Left lung (tissue), 10 donors: Measurements from ENCODE around the gene SMIM43. TPM values are rescaled to one million over a fixed set of nuclear protein-coding genes. Genes with fewer than 3 reads are reported as not detected.
A peak's percentile ranks its signal among the peaks of the same experiment; 100 is the strongest.

Experiments used
- ATAC-seq: fragments of 200-7000 bp; cut with Tn5 transposase; one replicate; pipeline ENCODE4 v1.9.1; 2020; ENCODE audit warnings: moderate library complexity
- DNase-seq, 4 donors: peaks; one replicate each; pipeline ENCODE4 v3.0.0-alpha.2; 2013 to 2020
- H3K27ac ChIP-seq, 2 donors: fragments of 200-600 bp; sonication (generic) in 1 of 2; one replicate each; pipeline versions ENCODE4 v1.5.0 to v1.8.0; 2020 to 2021
- H3K27me3 ChIP-seq, 2 donors: fragments of 200-600 bp; sonication (generic) in 1 of 2; one replicate each; pipeline versions ENCODE4 v1.5.0 to v1.8.0; 2020 to 2021
- H3K36me3 ChIP-seq, 2 donors: fragments of 200-600 bp; sonication (generic) in 1 of 2; one replicate each; pipeline versions ENCODE4 v1.5.0 to v1.8.0; 2020 to 2021
- H3K4me1 ChIP-seq, 2 donors: fragments of 200-600 bp; one replicate each; pipeline ENCODE4 v1.8.0; 2021
- H3K4me3 ChIP-seq, 2 donors: fragments of 200-600 bp; sonication (generic) in 1 of 2; one replicate each; pipeline versions ENCODE4 v1.5.0 to v1.8.0; 2020 to 2021; ENCODE audit warnings: mild to moderate bottlenecking in 1 of 2
- H3K9me3 ChIP-seq, 2 donors: fragments of 200-600 bp; sonication (generic) in 1 of 2; one replicate each; pipeline versions ENCODE4 v1.5.0 to v1.8.0; 2020 to 2021
- CTCF ChIP-seq, 2 donors: fragments of 200-600 bp; sonication (generic) in 1 of 2; IDR thresholded peaks; one replicate each; pipeline versions ENCODE4 v1.5.0 to v1.8.0; 2021; ENCODE audit warnings: antibody characterized with exemption in 2 of 2
- intact Hi-C, 2 donors: fragments of 100-400 bp; cut with DNase I; formaldehyde crosslinking; loops; one replicate each; pipeline versions ENCODE4 v1.11.2 to v1.14.2; 2022
- polyA plus RNA-seq, 6 donors: library from polyadenylated mRNA; unstranded; fragments of 120-200 nt; gene quantifications; one replicate each; pipeline ENCODE4 v1.2.1, GENCODE V29; 2013; ENCODE audit not compliant: insufficient read length in 6 of 6
- total RNA-seq, 2 donors: library from RNA; stranded (reverse); fragmentation: NEBNext Ultra II Directional; extraction: Animal tissue kit (Norgen Biotek cat#: 25700); gene quantifications; one replicate each; pipeline ENCODE4 v1.2.1, GENCODE V29; 2021
- donor health status: DM: no; HTN: yes; CAD: no.
- donor health status: DM: no; HTN: no; CAD: no.

Gene SMIM43
- total and polyA plus RNA-seq, 8 donors, result 1.0 to 24.6 (median 14.5) TPM; not detected in 1

GRCh38 chr4:121738780-121739535 lies 26.0 kb downstream of the SMIM43 start:
- Histone ChIP-seq H3K4me3 (no peak overlapping the region), H3K4me1 (no peaks in the 10 kb centered on the region), H3K36me3 (no peaks in the 10 kb centered on the region), H3K27me3 (no peaks in the 10 kb centered on the region), H3K9me3 (no peaks in the 10 kb centered on the region), H3K27ac (no peak overlapping the region)
- DNase-seq, result peak in 2 of 4 donors; percentile 70 to 82
- peak; percentile 20 for ATAC-seq
- no peak for TF ChIP-seq CTCF (IDR thresholded peaks at IDR 0.05)
- intact Hi-C loops, result loop anchor here in 1 of 2 donors (10.0 kb wide), 1 partner anchor 254 kb away; no protein-coding TSS in a partner anchor

- DNase-seq (no peak), ATAC-seq (no peak)
- intact Hi-C loops, result loop anchor here in 1 of 2 donors (10.0 kb wide), 1 partner anchor 253 kb away; no protein-coding TSS in a partner anchor
- no peak overlapping the region for H3K27ac ChIP-seq
- no peaks in the 10 kb centered on the region for H3K4me1 ChIP-seq
- no peak for TF ChIP-seq CTCF (IDR thresholded peaks at IDR 0.05)
- H3K9me3 ChIP-seq, result no peaks in the 10 kb centered on the region
- no peak overlapping the region for H3K4me3 ChIP-seq
- no peaks in the 10 kb centered on the region for H3K27me3 ChIP-seq
- no peaks in the 10 kb centered on the region for H3K36me3 ChIP-seq
Observed at GRCh38 chr4:121737846-121738554, 27.0 kb downstream of the SMIM43 start.

GRCh38 chr4:121736735-121737351 lies 28.1 kb downstream of the SMIM43 start:
- Histone ChIP-seq H3K9me3 (no peaks in the 10 kb centered on the region), H3K4me3 (no peak overlapping the region), H3K4me1 (no peaks in the 10 kb centered on the region), H3K27me3 (no peaks in the 10 kb centered on the region), H3K36me3 (no peaks in the 10 kb centered on the region), H3K27ac (no peak overlapping the region)
- peak; percentile 4 to 44 for TF ChIP-seq CTCF (IDR thresholded peaks at IDR 0.05)
- intact Hi-C loops, result loop anchor here in 1 of 2 donors (10.0 kb wide), 1 partner anchor 252 kb away; no protein-coding TSS in a partner anchor
- ATAC-seq (peak; percentile 67), DNase-seq (peak in 1 of 4 donors; percentile 46)

- Histone ChIP-seq H3K4me1 (no peaks in the 10 kb centered on the region), H3K36me3 (no peaks in the 10 kb centered on the region), H3K9me3 (no peaks in the 10 kb centered on the region), H3K27ac (no peak overlapping the region), H3K27me3 (no peaks in the 10 kb centered on the region), H3K4me3 (no peak overlapping the region)
- ATAC-seq (no peak), DNase-seq (no peak)
- TF ChIP-seq CTCF (IDR thresholded peaks at IDR 0.05), result no peak
- intact Hi-C loops, result loop anchor here in 1 of 2 donors (10.0 kb wide), 1 partner anchor 250 kb away; no protein-coding TSS in a partner anchor
Observed at GRCh38 chr4:121734571-121734970, 30.4 kb downstream of the SMIM43 start.
